ENCODE data around the gene LBH.

The LBH gene
- 202 to 299 (median 251) reads per million in 4 donors for total RNA-seq

GRCh38 chr2:30231212-30231995 is at the start of gene LBH:
TSS of gene LBH (plus strand) at chr2:30231534. CDS start at chr2:30231739, 205 bp downstream.
- peak; percentile 84 to 90 (median 89) for DNase-seq

- DNase-seq: no peak
Observed at GRCh38 chr2:30184035-30184434, 47.3 kb upstream of the LBH start.

GRCh38 chr2:30185178-30185577 is 46.2 kb upstream of the LBH start:
- DNase-seq: no peak

GRCh38 chr2:30188292-30188691 is 43.0 kb upstream of the LBH start:
- peak in 1 of 5 donors; percentile 8 for DNase-seq

DNA sequence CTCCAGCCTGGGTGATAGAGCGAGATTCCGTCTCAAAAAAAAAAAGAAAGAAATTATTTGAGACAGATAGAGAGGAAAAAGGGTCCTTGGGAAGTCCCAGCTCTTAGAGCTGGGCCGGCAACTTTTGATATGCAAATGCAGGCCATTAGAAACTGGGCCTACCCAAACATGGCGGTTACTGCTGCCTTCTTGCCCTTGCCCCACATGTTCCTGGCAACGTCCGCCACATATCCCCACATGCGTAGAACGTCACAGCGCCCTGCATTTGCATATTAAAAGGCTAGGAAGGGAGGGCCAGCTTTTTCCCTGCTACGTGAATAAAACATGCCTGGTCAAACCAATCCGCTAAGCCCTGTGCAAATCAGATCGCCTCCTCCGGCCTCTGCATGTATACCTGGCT is 40.7 kb upstream of the LBH start:
- no peak for DNase-seq

- DNase-seq: no peak
Observed at GRCh38 chr2:30191107-30191506, 40.2 kb upstream of the LBH start.

DNA sequence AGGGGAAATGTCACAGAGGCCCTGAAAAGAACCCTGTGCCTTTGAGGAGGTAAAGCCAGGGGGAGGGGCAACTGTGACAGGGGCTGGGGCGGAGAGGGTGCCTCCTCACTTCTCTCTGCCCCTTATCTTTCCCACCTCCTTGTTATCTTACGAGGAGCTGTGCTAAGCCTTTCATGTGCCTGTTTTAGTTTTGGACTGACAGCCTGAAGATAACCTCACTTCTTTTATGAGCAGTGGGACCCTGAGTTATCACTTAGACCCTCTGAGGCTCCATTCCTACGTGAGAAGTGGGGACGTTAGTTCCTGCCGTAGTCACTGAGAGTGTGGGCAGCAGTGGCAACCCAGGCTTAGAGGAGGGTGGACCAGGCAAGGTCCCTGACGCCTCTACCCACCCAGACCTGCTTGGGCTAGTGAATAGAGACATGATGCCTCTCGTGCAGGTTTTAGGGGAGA is 39.5 kb upstream of the LBH start:
- DNase-seq: no peak

DNA sequence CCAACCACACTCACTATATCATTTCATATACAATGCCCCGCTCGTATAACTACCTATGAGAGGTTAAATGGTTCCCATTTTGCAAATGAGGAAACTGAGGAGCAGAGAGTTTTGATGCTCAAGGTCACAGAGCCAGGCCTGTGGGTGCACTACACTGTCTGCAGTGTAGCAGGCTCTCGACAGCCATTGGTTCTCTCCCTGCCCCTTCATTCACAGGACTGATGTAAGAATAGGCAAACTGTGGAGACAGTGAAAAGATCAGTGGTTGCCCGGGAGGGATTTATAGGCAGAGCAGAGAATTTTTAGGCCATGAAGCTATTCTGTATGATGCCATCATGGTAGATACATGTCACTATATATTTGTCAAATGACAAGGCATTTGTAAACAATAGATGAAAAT is 39.0 kb upstream of the LBH start:
- DNase-seq: no peak

GRCh38 chr2:30193104-30193681 is 38.1 kb upstream of the LBH start:
- no peak for DNase-seq

GRCh38 chr2:30194421-30194820 is 36.9 kb upstream of the LBH start:
- DNase-seq: no peak

DNA sequence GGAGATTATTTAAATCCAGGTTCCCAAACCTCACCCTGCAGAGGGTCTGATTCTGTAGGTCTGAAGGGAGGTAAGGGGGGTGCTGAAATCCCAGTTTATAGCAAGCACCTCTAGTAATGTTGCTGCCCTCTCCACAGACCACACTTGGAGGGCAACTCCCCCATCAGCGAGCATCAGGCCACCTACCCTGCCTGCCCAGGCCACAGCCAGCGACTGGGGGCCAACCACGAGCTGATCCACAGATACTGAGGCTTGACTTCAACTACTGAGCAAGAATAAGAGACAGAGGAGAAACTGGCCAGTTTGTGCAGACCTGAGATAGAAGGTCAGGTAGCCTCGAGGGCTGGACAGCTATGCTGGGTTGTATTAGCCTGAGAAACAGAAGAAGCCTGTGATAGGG is 36.3 kb upstream of the LBH start:
- no peak for DNase-seq

DNA sequence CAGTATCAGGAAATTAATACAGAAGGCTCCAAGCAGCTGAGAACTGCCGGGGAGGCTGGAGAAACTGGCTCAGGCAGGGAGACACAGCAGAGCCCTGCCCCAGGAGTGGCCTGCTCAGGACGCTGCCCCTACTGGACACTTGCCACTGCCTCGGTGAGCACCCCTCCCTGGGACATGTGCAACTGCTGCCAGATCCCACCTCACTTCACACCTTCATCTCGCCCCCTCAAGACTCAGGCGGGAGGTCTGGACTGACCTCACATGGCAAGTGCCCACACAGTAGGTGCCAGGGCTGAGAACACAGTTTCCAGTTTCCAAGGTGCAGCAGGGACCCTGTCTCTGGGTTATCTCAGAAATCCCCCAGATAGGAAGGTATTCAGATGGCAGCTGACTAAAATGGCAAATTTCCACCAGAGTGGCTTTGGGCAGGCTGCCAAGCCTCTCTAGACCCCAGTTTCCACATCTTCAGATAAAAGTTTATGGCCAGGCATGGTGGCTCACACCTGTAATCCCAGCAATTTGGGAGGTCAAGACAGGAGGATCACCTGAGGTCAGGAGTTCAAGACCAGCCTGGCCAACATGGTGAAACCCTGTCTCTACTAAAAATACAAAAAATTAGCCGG is 33.7 kb upstream of the LBH start:
- no peak for DNase-seq

- no peak for DNase-seq
Observed at GRCh38 chr2:30201990-30202389, 29.3 kb upstream of the LBH start.

GRCh38 chr2:30203156-30203555 is 28.2 kb upstream of the LBH start:
- no peak for DNase-seq

- DNase-seq: no peak
Observed at GRCh38 chr2:30204281-30204680, 27.1 kb upstream of the LBH start.

- DNase-seq: no peak
Observed at GRCh38 chr2:30205456-30205855, 25.9 kb upstream of the LBH start.

GRCh38 chr2:30206461-30207430 is 24.6 kb upstream of the LBH start:
- DNase-seq: no peak

DNA sequence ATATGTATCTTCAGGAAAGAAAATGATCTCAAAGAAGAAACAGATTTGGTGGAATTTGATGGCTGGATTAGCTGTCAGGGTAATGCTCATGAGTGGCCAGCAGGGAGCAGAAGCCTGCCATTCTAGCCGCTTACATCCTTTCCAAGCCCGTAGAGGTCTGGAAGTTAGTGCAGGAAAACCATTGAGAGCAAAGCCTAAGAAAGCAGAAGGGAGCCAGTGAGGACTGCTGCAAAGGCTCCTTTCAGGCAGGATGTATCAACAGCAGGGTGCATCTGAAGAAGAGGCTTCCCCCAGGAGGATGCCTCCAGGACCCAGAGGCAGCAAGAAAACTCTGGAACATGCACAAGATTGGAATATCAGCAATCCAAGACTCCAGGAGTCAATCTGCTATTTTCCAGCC is 22.9 kb upstream of the LBH start:
- DNase-seq: peak in 2 of 5 donors; percentile 15 to 41

DNA sequence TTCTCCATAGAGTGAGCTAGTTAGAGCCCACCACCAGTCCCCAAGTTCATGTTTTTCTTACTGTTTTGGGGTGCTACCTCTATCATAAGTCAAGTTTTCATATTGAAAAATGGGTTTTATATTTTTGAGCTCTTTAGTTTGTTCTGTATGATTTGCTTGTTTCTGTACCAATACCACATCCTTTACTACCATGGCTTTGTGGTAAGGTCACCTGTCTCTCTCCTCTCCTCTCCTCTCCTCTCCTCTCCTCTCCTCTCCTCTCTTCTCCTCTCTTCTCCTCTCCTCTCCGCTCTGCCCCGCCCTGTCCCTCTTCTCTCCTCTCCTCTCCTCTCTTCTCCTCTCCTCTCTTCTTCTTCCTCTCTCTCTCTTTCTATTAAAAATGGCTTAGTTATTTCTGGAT is 22.1 kb upstream of the LBH start:
- no peak for DNase-seq

DNA sequence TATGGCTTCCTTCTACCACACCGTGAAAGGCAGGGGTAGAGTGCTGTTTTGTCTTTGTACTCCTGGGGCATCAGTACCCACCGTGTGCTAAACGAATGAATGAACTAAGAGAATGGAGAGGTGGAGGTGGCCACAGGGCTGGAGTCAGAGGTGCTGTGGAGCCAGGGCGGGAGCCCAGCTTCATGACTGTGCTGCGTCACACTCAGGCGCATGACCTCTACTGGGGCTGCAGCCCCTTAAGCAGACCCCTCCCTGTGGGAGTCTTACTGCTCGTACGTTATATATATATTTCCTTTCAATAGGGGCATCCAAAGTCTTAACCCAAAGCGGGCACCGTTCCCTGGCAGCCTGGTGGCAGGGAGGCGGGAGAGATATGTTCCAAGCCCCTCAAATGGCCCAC is 18.0 kb upstream of the LBH start:
- DNase-seq: no peak

DNA sequence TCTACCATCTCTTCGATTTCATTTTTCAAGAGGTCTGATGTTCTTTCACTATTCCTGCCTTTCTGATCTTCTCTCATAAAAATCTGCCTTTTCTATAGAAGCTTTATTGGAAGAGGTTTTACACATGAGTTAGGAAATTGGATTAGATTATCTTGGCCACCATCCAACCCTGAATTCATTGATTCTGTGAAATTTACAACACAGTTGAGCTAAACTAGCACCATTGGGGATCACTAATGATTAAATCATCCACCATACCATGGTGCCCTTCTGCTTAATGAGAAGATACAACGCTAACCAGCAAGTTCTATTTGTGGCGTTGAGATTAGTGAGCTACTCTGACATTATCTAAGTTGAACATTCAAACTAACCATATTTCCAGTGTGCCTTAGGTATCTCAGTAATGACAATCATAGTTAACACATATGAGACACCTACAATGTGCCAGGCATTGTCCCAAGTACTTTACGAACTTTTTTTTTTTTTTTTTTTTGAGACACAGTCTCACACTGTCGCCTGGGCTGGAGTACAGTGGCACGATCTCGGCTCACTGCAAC is 17.3 kb upstream of the LBH start:
- DNase-seq: no peak

- DNase-seq: no peak
Observed at GRCh38 chr2:30216157-30216556, 15.2 kb upstream of the LBH start.

Measured in T-helper 1 cell (primary cell).